K562 (cell line): ENCODE results near the gene ATP5PD. TPM values are rescaled to one million over a fixed set of nuclear protein-coding genes. Genes with fewer than 3 reads are reported as not detected.

Experiments used
- AFF4 ChIP-seq: sonication (generic); formaldehyde crosslinking; IDR thresholded peaks from 2 replicates; pipeline ENCODE4 v1.8.0; 2023; ENCODE audit warnings: mild to moderate bottlenecking, missing genetic modification reagents
- ATF7 ChIP-seq: fragments of 450-650 bp; IDR thresholded peaks from 2 replicates; pipeline ENCODE4 v1.7.1; 2014; ENCODE audit warnings: mild to moderate bottlenecking, moderate library complexity
- ELF2 ChIP-seq: fragments of 250-450 bp; sonication (Bioruptor Pico); IDR thresholded peaks from 2 replicates; pipeline ENCODE4 v1.5.0; 2021; ENCODE audit warnings: mild to moderate bottlenecking
- GTF2F1 ChIP-seq: IDR thresholded peaks from 2 replicates; pipeline ENCODE4 v1.6.1; 2011; ENCODE audit warnings: low read depth, low read length, improper control_type of control experiment
- HDAC8 ChIP-seq: fragments of 450-650 bp; IDR thresholded peaks from 2 replicates; pipeline ENCODE4 v1.6.1; 2016; ENCODE audit warnings: mild to moderate bottlenecking, missing genetic modification characterization, moderate library complexity, missing compliant biosample characterization
- NFE2 ChIP-seq: IDR thresholded peaks from 2 replicates; pipeline ENCODE4 v1.6.1; 2014; ENCODE audit warnings: antibody characterized with exemption, low read depth
- PHB ChIP-seq: fragments of 250-450 bp; sonication (Bioruptor Pico); IDR thresholded peaks from 2 replicates; pipeline ENCODE4 v1.5.0; 2021
- POLR2B ChIP-seq: fragments of 450-650 bp; IDR thresholded peaks from 2 replicates; pipeline ENCODE4 v1.6.1; 2018; ENCODE audit warnings: low read depth; ENCODE audit not compliant: partially characterized antibody
- PURB ChIP-seq: sonication (generic); formaldehyde crosslinking; IDR thresholded peaks from 2 replicates; pipeline ENCODE4 v1.9.0; 2021; ENCODE audit warnings: low read depth, mild to moderate bottlenecking, missing genetic modification reagents
- RNF2 ChIP-seq: sonication (generic); IDR thresholded peaks from 2 replicates; pipeline ENCODE4 v1.6.1; 2016
- SP2 ChIP-seq: IDR thresholded peaks from 2 replicates; pipeline ENCODE4 v1.6.1; 2011; ENCODE audit warnings: mild to moderate bottlenecking, low read depth, low read length, moderate library complexity; ENCODE audit not compliant: poor library complexity, severe bottlenecking; ENCODE audit errors: extremely low read depth
- ZBTB12 ChIP-seq: fragments of 250-450 bp; sonication (Bioruptor Pico); IDR thresholded peaks from 2 replicates; pipeline ENCODE4 v1.4.0; 2020
- ZBTB2 ChIP-seq: fragments of 450-650 bp; IDR thresholded peaks from 2 replicates; pipeline ENCODE4 v1.6.1; 2016; ENCODE audit warnings: antibody characterized with exemption
- ZNF511 ChIP-seq: sonication (generic); formaldehyde crosslinking; IDR thresholded peaks from 2 replicates; pipeline ENCODE4 v1.8.0; 2022; ENCODE audit warnings: mild to moderate bottlenecking, missing genetic modification reagents
- polyA plus RNA-seq, 8 experiments: library from polyadenylated mRNA; depleted of rRNA in 4 of 8; stranded (reverse) in 5 of 8; unstranded in 3 of 8; fragments of >200 nt; fragmentation: Nextera tagmentation in 2 of 8; fragmentation: Illumina TruSeq in 1 of 8; extraction: Ambion mirVana in 2 of 8; extraction: Trizol in 1 of 8; gene quantifications; 2 replicates each; pipeline versions ENCODE4 v1.2.1 to v1.2.3, GENCODE V29; 2011 to 2014; ENCODE audit warnings: inconsistent platforms in 1 of 8, missing spikeins in 1 of 8
- total RNA-seq, 7 experiments: library from RNA; depleted of rRNA in 6 of 7; stranded (reverse); fragments of >200 nt in 6 of 7; fragmentation: Illumina TruSeq in 2 of 7; extraction: Trizol in 2 of 7; gene quantifications; 2 replicates each; pipeline versions ENCODE4 v1.2.1 to v1.2.3, GENCODE V29; 2011 to 2021; ENCODE audit warnings: low replicate concordance in 1 of 7
- TF ChIP-seq, protein P1 (sequence below): fragments of 450-650 bp; IDR thresholded peaks from 2 replicates; pipeline ENCODE4 v1.6.1; 2017; ENCODE audit warnings: antibody characterized with exemption, mild to moderate bottlenecking

ATP5PD gene
- total and polyA plus RNA-seq, 9 of the 15 experiments (the other 6 are each of a cell fraction or from before 2014, with no cell fraction given): 271 to 828 (median 432) TPM

DNA sequence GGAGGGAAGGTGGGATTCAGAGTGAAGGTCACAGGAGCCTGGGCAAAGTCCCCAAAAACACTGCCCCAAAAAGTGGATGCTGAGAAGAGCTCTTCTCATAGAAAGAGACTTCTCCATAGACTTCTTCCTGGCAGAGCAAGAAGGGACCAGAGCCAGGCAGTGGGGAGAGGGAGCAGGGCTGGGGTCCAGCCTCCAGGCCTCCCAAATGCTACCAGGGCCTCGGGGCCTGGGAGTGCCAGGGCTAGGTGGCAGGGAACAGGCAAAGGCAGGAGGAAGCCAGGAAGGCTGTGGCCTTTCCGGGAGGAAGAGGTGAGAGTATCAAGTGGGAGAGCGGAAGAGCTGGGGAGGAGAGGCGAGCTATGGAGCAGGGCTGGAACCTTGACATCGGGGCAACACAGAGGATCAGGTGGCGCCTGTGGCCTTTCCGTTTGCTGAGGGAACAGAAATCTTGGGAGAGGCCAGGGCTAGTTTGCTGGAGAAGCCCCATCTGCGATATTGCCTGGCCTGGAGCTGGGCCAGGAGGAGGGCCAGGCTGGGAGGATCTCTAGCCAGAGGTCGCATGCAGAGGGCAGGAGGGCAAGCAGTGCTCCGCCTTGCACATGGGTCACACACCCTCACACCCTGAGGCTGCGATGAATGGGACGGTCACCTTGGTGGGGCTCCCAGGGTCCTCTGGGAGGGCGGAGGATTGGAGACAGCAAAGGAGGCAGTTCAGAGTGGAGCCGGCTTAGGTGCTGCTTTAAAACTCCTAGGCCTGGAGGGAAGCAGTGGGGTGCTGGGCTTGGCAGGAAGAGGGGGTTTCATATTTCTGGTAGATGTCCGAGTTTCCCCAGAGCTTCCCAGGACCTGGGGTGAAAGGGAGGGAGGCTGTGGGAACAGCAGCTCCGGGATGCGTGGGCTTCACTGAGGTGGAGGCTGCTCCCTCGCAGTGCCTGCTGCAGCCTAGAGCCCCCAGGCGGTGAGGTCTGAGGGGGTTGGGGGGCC is 44.4 kb upstream of the ATP5PD start (continued):
- TF ChIP-seq, protein P1, sequence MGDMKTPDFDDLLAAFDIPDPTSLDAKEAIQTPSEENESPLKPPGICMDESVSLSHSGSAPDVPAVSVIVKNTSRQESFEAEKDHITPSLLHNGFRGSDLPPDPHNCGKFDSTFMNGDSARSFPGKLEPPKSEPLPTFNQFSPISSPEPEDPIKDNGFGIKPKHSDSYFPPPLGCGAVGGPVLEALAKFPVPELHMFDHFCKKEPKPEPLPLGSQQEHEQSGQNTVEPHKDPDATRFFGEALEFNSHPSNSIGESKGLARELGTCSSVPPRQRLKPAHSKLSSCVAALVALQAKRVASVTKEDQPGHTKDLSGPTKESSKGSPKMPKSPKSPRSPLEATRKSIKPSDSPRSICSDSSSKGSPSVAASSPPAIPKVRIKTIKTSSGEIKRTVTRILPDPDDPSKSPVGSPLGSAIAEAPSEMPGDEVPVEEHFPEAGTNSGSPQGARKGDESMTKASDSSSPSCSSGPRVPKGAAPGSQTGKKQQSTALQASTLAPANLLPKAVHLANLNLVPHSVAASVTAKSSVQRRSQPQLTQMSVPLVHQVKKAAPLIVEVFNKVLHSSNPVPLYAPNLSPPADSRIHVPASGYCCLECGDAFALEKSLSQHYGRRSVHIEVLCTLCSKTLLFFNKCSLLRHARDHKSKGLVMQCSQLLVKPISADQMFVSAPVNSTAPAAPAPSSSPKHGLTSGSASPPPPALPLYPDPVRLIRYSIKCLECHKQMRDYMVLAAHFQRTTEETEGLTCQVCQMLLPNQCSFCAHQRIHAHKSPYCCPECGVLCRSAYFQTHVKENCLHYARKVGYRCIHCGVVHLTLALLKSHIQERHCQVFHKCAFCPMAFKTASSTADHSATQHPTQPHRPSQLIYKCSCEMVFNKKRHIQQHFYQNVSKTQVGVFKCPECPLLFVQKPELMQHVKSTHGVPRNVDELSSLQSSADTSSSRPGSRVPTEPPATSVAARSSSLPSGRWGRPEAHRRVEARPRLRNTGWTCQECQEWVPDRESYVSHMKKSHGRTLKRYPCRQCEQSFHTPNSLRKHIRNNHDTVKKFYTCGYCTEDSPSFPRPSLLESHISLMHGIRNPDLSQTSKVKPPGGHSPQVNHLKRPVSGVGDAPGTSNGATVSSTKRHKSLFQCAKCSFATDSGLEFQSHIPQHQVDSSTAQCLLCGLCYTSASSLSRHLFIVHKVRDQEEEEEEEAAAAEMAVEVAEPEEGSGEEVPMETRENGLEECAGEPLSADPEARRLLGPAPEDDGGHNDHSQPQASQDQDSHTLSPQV: peak; percentile 75; the same call in 1 of the 2 replicates
- no peak for TF ChIP-seq ZNF511
- no peak for TF ChIP-seq RNF2
- TF ChIP-seq ELF2 (CRISPR knock-in tag): no peak
- no peak for TF ChIP-seq ZBTB2
- no peak for TF ChIP-seq ZBTB12 (CRISPR knock-in tag)
- TF ChIP-seq POLR2B: no peak
- TF ChIP-seq PURB (CRISPR knock-in tag): no peak
- TF ChIP-seq PHB: no peak
- no peak for TF ChIP-seq ATF7
- no peak for TF ChIP-seq SP2
- TF ChIP-seq HDAC8 (tag): no peak
- TF ChIP-seq GTF2F1: no peak
- TF ChIP-seq AFF4 (CRISPR knock-in tag): no peak
- no peak for TF ChIP-seq NFE2
